ENCODE results near the gene HRH2.

HRH2 gene

GRCh38 chr5:175688352-175689146 is 30.7 kb downstream of the HRH2 start:
- Histone ChIP-seq H3K9ac (ENCODE audit: insufficient read length) (no peak overlapping the region), H3K9me3 (ENCODE audit: low read depth, low read length) (no peaks in the 10 kb centered on the region), H3K36me3 (ENCODE audit: insufficient read depth, low read length) (no peaks in the 10 kb centered on the region), H3K4me3 (no peak overlapping the region), H3K27ac (no peak overlapping the region)
- TF ChIP-seq FOXP2 (optimal IDR thresholded peaks at IDR 0.05; ENCODE audit: control extremely low read depth, extremely low read length, insufficient read depth) (no peak), POLR2AphosphoS5 (IDR thresholded peaks at IDR 0.05; ENCODE audit: borderline replicate concordance, low read depth, low read length) (no peak), EZH2 (IDR thresholded peaks at IDR 0.05) (no peak)
- DNase-seq (ENCODE audit: low read depth, low spot score) = no peak

GRCh38 chr5:175689147-175689991 is 31.5 kb downstream of the HRH2 start:
- Histone ChIP-seq H3K27ac (no peak overlapping the region), H3K4me3 (no peak overlapping the region), H3K36me3 (ENCODE audit: insufficient read depth, low read length) (no peaks in the 10 kb centered on the region), H3K9ac (ENCODE audit: insufficient read length) (no peak overlapping the region), H3K9me3 (ENCODE audit: low read depth, low read length) (no peaks in the 10 kb centered on the region)
- no peak for DNase-seq (ENCODE audit: low read depth, low spot score)
- TF ChIP-seq FOXP2 (optimal IDR thresholded peaks at IDR 0.05; ENCODE audit: control extremely low read depth, extremely low read length, insufficient read depth) = no peak
- no peak for TF ChIP-seq EZH2 (IDR thresholded peaks at IDR 0.05)
- TF ChIP-seq POLR2AphosphoS5 (IDR thresholded peaks at IDR 0.05; ENCODE audit: borderline replicate concordance, low read depth, low read length) = no peak

- Histone ChIP-seq H3K9me3 (ENCODE audit: low read depth, low read length) (no peaks in the 10 kb centered on the region), H3K36me3 (ENCODE audit: insufficient read depth, low read length) (no peaks in the 10 kb centered on the region), H3K27ac (no peak overlapping the region), H3K9ac (ENCODE audit: insufficient read length) (no peak overlapping the region), H3K4me3 (no peak overlapping the region)
- DNase-seq (ENCODE audit: low read depth, low spot score) = no peak
- TF ChIP-seq POLR2AphosphoS5 (IDR thresholded peaks at IDR 0.05; ENCODE audit: borderline replicate concordance, low read depth, low read length) (no peak), EZH2 (IDR thresholded peaks at IDR 0.05) (no peak), FOXP2 (optimal IDR thresholded peaks at IDR 0.05; ENCODE audit: control extremely low read depth, extremely low read length, insufficient read depth) (no peak)
Observed at GRCh38 chr5:175690025-175690424, 32.2 kb downstream of the HRH2 start.

DNA sequence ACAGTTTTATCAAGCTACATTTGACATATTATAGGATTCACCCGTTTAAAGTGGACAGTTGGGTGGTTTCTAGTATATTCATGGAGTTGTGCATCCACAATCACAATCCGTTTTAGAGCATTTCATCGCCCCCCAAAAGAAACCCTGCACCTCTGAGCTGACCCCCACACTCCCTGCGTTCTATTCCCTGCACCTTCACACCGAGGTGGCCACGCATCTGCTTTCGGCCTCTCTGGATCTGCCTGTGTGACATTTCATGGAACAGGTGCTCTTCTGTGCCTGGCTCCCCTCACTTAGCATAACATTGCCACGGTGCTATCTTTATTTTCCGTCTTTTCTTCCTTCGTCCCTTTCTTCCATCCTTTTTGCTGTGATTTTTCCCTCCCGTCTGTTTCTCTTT is 32.7 kb downstream of the HRH2 start:
- Histone ChIP-seq H3K9me3 (ENCODE audit: low read depth, low read length) (no peaks in the 10 kb centered on the region), H3K4me3 (no peak overlapping the region), H3K27ac (no peak overlapping the region), H3K9ac (ENCODE audit: insufficient read length) (no peak overlapping the region), H3K36me3 (ENCODE audit: insufficient read depth, low read length) (no peaks in the 10 kb centered on the region)
- TF ChIP-seq FOXP2 (optimal IDR thresholded peaks at IDR 0.05; ENCODE audit: control extremely low read depth, extremely low read length, insufficient read depth) (no peak), EZH2 (IDR thresholded peaks at IDR 0.05) (no peak), POLR2AphosphoS5 (IDR thresholded peaks at IDR 0.05; ENCODE audit: borderline replicate concordance, low read depth, low read length) (no peak)
- no peak for DNase-seq (ENCODE audit: low read depth, low spot score)

DNA sequence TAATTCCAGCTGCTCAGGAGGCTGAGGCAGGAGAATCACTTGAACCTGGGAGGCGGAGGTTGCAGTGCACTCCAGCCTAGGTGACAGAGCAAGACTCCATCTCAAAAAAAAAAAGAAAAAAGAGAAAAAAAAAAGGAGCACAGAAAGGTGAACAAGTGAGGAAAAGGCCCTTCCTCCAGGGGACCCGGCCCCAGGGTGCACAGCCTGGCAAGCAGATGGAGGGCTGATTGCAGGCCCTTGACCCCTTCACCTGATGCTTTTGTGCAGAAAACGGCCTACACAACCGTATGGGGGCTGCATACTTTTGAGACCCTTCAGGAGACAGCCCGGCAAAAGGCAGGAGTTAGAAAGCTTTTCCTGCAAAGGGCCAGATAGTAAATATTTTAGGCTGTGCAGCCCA is 33.9 kb downstream of the HRH2 start:
- no peak for DNase-seq (ENCODE audit: low read depth, low spot score)
- H3K36me3 ChIP-seq (ENCODE audit: insufficient read depth, low read length) = no peaks in the 10 kb centered on the region
- H3K9me3 ChIP-seq (ENCODE audit: low read depth, low read length) = no peaks in the 10 kb centered on the region
- H3K4me3 ChIP-seq = no peak overlapping the region
- no peak overlapping the region for H3K27ac ChIP-seq
- H3K9ac ChIP-seq (ENCODE audit: insufficient read length) = no peak overlapping the region
- no peak for TF ChIP-seq POLR2AphosphoS5 (IDR thresholded peaks at IDR 0.05; ENCODE audit: borderline replicate concordance, low read depth, low read length)
- no peak for TF ChIP-seq FOXP2 (optimal IDR thresholded peaks at IDR 0.05; ENCODE audit: control extremely low read depth, extremely low read length, insufficient read depth)
- no peak for TF ChIP-seq EZH2 (IDR thresholded peaks at IDR 0.05)

DNA sequence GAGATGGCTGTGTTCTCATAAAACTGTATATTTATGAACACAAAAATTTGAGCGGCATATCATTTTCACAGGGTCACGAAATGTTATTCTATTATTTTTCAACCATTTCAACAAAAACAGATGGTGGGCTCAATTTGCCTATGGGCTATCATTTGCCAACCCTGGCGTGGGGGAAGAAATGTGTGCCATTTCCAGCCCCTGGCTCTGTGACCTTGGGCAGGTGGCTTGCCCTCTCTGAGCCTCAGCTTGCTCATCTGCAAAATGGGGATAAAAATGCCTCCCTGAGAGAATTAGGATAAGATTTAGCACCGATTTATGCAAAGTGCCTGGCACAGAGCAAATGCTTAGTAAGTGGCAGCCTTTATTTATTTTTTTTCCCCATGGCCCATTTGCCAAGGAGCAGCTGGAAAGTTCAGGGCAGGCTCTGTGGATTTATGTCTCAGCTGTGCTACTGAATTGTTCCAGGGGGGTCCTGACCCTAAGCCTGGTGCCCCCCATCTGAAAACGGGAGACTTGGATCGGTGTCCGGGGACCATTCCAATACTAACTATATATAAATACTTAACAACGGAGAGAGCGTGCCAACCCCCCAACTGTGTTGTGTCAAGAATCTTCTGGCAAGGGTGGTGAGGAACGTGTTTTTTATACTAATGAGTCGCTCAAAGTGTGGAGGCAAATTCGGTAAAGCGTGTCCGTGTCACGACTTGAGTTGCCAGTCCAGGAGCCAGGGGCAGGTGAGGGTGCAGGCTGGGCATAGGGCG is 34.5 kb downstream of the HRH2 start:
- Histone ChIP-seq H3K9me3 (ENCODE audit: low read depth, low read length) (no peaks in the 10 kb centered on the region), H3K4me3 (no peak overlapping the region), H3K36me3 (ENCODE audit: insufficient read depth, low read length) (no peaks in the 10 kb centered on the region), H3K9ac (ENCODE audit: insufficient read length) (no peak overlapping the region), H3K27ac (no peak overlapping the region)
- TF ChIP-seq FOXP2 (optimal IDR thresholded peaks at IDR 0.05; ENCODE audit: control extremely low read depth, extremely low read length, insufficient read depth) (no peak), EZH2 (IDR thresholded peaks at IDR 0.05) (no peak), POLR2AphosphoS5 (IDR thresholded peaks at IDR 0.05; ENCODE audit: borderline replicate concordance, low read depth, low read length) (no peak)
- DNase-seq (ENCODE audit: low read depth, low spot score) = no peak

DNA sequence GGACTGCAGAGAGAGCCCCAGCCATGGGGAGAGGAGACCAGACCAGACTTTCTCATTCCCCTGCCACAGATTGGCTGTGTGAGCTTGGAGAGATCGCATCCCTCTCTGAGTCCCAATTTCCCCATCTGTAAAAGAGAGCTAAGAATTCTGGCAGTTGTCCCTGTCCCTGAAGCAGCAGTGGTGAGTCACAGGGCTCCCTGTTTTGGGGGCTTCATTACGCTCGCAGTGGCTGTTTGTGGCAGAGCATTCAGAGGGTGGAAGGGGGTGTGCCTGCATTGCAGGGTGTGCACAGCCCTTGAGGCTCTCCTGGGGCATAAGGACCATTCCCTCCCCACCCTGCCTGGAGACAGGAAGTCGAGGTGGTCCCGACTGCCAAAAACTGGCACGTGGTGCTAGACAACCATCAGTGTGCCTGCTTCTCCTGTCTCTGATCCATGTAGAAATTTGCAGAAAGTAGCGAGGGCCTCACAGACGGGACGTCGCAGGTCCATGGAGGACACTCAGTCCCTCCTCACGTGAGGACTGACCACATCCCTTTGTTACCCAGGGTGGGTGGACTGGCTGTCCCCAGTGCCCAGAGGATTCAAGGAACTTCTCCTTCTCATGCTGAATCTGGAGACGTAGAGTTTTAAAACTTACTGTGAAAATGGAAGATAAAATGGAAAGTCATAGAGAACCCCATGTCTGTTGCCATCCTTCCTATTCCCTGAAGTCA is 35.3 kb downstream of the HRH2 start:
- Histone ChIP-seq H3K27ac (no peak overlapping the region), H3K4me3 (no peak overlapping the region), H3K9me3 (ENCODE audit: low read depth, low read length) (no peaks in the 10 kb centered on the region), H3K9ac (ENCODE audit: insufficient read length) (no peak overlapping the region), H3K36me3 (ENCODE audit: insufficient read depth, low read length) (no peaks in the 10 kb centered on the region)
- no peak for DNase-seq (ENCODE audit: low read depth, low spot score)
- TF ChIP-seq EZH2 (IDR thresholded peaks at IDR 0.05) = no peak
- no peak for TF ChIP-seq POLR2AphosphoS5 (IDR thresholded peaks at IDR 0.05; ENCODE audit: borderline replicate concordance, low read depth, low read length)
- no peak for TF ChIP-seq FOXP2 (optimal IDR thresholded peaks at IDR 0.05; ENCODE audit: control extremely low read depth, extremely low read length, insufficient read depth)

Measured in SK-N-MC (cell line).